ENCODE measurements around the gene UGT1A8.

The UGT1A8 gene

GRCh38 chr2:233816771-233817170 is 199.3 kb downstream of the UGT1A8 start:
- no peak for DNase-seq (ENCODE audit: low read depth in 2 of 3, low spot score in 2 of 3)

GRCh38 chr2:233817361-233817911 is 200.0 kb downstream of the UGT1A8 start:
- no peak for DNase-seq (ENCODE audit: low read depth in 2 of 3, low spot score in 2 of 3)

DNA sequence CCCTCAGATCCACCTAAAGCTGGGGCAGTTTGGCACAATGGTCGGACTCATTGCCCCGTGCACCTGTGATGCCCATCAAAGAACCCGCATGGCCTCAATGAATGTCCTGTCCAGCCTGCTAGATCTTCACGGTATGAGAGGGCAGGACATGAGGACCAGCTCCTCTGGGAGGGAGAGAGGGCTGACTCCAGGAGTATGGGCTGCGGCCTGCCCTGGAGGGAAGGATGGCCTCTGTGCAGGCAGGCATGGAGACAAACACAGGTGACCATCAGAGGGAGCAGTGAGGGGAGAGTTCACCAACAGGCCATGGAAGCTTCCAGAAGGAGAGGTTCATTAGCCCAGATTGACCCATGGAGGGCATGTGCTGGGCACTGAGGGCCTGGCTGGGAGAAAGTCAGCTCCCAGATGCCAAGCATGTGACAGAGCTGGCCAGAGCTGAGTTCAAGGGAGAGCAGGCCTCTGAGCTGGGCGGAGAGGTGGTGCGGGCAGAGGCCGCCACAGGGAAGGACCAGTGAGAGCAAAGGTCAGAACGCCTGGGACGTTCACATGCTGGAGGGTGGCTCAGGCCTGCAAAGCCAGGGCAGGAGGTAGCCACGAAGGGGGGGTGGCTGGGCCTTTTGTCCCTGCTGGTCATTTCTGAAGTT is 200.7 kb downstream of the UGT1A8 start:
- no peak for DNase-seq (ENCODE audit: low read depth in 2 of 3, low spot score in 2 of 3)

DNA sequence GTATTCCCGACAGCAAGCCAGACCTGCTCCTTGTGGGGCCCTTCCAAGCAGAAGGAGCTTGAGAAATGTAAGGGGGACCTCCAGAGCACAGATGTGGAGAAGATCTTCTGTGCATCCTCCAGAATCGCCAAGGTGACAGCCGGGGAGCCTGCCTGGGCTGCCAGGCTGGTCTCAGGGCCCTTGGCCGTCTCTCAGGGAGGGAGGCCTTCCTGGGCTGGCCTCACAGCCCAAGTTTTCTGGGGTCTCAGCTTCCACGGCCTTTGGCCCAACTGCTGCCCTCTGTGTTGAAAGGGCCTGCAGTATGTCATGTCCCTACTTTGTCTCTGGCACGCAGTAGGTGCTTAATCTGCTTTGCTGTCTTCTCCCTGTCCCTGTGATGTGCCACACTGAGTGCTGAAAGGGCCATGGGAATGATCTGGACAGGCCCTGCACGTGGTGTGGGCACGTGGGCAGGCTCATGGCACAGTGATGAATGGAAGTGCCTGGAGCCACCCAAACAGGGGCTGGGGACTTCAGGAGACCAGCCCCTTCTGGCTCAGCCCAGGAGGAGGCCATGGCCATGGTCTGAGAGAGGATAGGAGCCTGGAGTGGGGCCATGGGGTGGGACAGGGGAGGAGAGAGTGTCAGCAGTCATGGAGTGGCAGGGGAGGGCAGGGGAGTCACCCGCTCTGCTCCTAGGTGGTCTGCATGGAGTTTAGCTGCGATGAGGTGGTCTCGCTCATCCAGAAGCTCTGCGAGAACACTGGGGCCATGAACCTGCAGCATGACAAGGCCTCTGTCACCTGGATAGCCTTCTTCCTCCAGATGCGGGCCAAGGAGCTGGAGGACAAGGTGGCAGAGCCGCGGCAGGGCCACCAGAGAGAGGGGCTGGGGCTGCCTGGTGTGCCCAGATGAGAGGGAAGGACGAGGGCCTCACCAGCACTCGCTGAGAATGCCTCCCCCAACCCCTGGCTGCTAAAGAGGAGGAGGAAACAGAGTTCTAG is 201.5 kb downstream of the UGT1A8 start:
- no peak for DNase-seq (ENCODE audit: low read depth in 2 of 3, low spot score in 2 of 3)

GRCh38 chr2:233819884-233820773 is 202.7 kb downstream of the UGT1A8 start:
- no peak for DNase-seq (ENCODE audit: low read depth in 2 of 3, low spot score in 2 of 3)

DNA sequence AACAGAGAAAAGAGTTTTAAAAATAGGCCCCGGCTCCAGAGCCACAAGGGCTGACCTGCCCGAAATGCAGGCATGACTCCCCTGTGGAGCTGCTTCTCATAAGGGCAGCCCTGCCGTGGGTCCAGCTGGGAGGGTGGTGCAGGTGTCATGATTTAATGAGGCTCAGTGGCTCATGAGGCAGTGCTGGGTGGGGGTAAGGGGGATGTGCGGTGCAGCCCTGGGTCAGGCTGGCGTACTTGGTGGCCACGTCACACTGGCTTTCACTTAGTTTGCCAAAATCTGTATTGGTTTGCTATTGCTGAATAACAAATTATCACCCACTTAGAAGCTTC is 203.3 kb downstream of the UGT1A8 start:
- DNase-seq (ENCODE audit: low read depth in 2 of 3, low spot score in 2 of 3) = no peak

DNA sequence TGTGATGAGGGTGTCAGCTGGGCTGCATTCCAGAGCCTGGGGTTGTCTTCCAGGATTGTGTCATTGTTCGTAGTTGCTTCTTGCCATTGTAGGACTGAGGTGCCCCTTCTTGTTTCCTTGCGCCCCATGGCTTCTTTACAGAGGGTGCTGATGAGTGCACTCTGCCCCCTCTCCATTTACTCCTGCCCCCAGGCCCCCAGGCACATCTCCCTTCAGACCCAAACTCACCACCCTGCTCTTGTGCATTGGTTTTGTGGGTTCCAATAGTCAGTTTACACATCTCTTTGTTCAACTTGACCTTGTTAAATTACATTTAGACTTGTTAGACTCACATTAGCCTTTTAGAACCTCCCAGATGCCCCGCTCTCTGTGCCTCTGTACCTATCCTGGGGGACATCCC is 203.8 kb downstream of the UGT1A8 start:
- no peak for DNase-seq (ENCODE audit: low read depth in 2 of 3, low spot score in 2 of 3)

DNA sequence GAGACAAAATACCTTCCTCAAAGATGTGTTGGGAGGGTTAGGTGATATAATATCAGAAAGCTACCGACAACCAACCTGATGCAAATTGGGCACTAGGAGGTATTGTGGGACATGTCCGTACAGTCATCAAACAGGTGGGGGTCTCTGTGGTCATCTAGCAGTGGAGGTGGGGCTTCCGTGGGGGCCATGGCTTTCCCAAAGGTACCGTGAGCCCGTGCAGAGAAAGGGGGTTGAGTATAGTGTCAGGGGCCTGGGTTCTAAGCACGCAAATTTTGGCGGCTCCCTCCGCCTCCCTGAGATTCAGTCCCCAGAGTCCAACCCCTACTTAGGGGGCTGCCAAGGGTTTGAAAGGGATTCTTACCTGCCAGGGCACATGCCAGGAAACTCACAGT is 204.3 kb downstream of the UGT1A8 start:
- DNase-seq (ENCODE audit: low read depth in 2 of 3, low spot score in 2 of 3) = no peak

DNA sequence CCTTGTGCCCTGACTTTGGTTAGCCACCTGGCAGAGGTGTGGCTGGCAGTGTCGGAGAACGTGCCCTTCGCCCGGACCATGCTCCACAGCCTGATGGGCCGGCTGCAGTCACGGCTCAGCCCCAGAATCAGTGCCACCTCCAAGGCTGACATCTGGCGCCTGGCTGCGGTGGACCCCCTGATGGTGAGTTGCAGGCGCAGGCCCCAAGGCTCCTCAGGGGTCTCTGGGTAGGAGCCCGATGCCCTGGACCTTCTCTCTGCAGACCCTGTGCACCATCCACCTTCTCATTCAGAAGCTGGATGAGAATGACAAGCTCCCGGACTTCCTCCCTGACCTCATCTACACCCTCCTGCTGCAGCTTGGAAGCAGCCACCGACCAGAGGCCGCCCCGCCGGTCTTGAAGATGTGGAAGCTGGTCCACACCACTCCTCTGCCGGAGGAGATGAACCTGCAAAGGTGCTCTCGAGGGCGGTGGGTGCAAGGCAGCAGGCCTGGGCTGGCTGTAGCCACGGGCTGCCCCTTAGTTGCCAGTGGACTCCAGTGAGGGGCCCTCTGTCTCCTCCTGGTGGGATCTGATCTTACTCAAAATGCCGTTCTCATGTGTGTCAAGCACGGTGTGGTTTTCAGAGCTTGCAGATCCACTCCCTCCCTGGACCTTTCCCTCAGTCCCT is 204.8 kb downstream of the UGT1A8 start:
- DNase-seq (ENCODE audit: low read depth in 2 of 3, low spot score in 2 of 3) = no peak
